HCT116 (cell line): ENCODE measurements around the gene TRMT11.

Source experiments
- CEBPB ChIP-seq: IDR thresholded peaks from 2 replicates; pipeline ENCODE4 v1.6.1; 2012; ENCODE audit warnings: low read depth
- CTCF ChIP-seq, 3 experiments: fragments of 200-600 bp in 1 of 3; sonication (generic) in 1 of 3; IDR thresholded peaks in 2 of 3; conservative IDR thresholded peaks in 1 of 3; 2 replicates each; pipeline ENCODE4 v1.5.1; 2012 to 2017; ENCODE audit warnings: low read depth in 2 of 3, low read length in 2 of 3, antibody characterized with exemption in 1 of 3, borderline replicate concordance in 1 of 3, control low read depth in 1 of 3, mild to moderate bottlenecking in 1 of 3, mixed read lengths in 1 of 3, mixed run types in 1 of 3, moderate library complexity in 1 of 3; ENCODE audit not compliant: insufficient read depth in 1 of 3
- ELF1 ChIP-seq: IDR thresholded peaks from 2 replicates; pipeline ENCODE4 v1.6.1; 2012; ENCODE audit warnings: low read depth, borderline replicate concordance
- EZH2 ChIP-seq: fragments of 200-600 bp; sonication (generic); IDR thresholded peaks from 2 replicates; pipeline ENCODE4 v1.6.1; 2017; ENCODE audit warnings: antibody characterized with exemption, mixed run types
- EZH2phosphoT487 ChIP-seq: fragments of 200-600 bp; IDR thresholded peaks from 2 replicates; pipeline ENCODE4 v1.6.1; 2018; ENCODE audit warnings: antibody characterized with exemption, borderline replicate concordance
- POLR2A ChIP-seq: IDR thresholded peaks from 2 replicates; pipeline ENCODE4 v1.7.0; 2011; ENCODE audit warnings: borderline replicate concordance; ENCODE audit not compliant: insufficient read depth, insufficient read length; ENCODE audit errors: extremely low read depth
- RAD21 ChIP-seq: IDR thresholded peaks from 2 replicates; pipeline ENCODE4 v1.6.1; 2012; ENCODE audit warnings: low read depth, mild to moderate bottlenecking
- SRF ChIP-seq: IDR thresholded peaks from 2 replicates; pipeline ENCODE4 v1.6.1; 2012; ENCODE audit warnings: low read depth
- TCF7L2 ChIP-seq: IDR thresholded peaks from 2 replicates; pipeline ENCODE4 v1.7.0; 2011; ENCODE audit warnings: borderline replicate concordance, inconsistent platforms; ENCODE audit not compliant: insufficient read depth, insufficient read length; ENCODE audit errors: extremely low read depth
- ZFX ChIP-seq: fragments of 450-650 bp; IDR thresholded peaks from 2 replicates; pipeline ENCODE4 v1.6.1; 2017
- TF ChIP-seq, protein P1 (sequence below): IDR thresholded peaks from 2 replicates; pipeline ENCODE4 v1.6.1; 2011; ENCODE audit warnings: mild to moderate bottlenecking, low read length, moderate library complexity; ENCODE audit not compliant: insufficient replicate concordance; ENCODE audit errors: extremely low read depth
- TF ChIP-seq, protein P2 (sequence below): IDR thresholded peaks from 2 replicates; pipeline ENCODE4 v1.6.1; 2012; ENCODE audit warnings: low read depth

DNA sequence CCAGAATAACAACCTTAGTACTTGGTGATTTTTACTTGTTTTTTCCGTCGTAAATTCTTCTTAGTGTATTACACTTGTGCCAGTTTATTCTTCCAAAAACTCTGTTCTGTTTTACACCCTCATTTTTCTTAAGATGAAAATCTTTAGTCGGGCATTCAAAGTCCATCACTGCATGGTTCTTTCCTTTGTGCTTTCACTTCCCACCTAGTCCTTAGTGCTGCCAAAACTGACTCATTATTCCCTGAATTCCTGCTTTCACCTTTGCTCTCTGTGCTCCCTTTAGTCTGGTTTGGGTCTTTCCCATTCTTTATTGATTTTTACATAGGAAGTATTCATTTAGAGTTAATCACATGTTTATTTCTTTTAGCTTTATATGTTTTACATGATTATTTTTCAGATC, 3.3 kb downstream of the TRMT11 start:
- TF ChIP-seq POLR2A, result no peak
- TF ChIP-seq CTCF (IDR thresholded peaks at IDR 0.05 in 2 of 3, conservative IDR thresholded peaks at IDR 0.05 in 1 of 3; ENCODE audit: borderline replicate concordance in 1 of 3, insufficient read depth in 1 of 3, low read depth in 2 of 3, low read length in 2 of 3), result no peak
- no peak for TF ChIP-seq RAD21
- TF ChIP-seq, protein P1, sequence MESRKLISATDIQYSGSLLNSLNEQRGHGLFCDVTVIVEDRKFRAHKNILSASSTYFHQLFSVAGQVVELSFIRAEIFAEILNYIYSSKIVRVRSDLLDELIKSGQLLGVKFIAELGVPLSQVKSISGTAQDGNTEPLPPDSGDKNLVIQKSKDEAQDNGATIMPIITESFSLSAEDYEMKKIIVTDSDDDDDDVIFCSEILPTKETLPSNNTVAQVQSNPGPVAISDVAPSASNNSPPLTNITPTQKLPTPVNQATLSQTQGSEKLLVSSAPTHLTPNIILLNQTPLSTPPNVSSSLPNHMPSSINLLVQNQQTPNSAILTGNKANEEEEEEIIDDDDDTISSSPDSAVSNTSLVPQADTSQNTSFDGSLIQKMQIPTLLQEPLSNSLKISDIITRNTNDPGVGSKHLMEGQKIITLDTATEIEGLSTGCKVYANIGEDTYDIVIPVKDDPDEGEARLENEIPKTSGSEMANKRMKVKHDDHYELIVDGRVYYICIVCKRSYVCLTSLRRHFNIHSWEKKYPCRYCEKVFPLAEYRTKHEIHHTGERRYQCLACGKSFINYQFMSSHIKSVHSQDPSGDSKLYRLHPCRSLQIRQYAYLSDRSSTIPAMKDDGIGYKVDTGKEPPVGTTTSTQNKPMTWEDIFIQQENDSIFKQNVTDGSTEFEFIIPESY, result no peak
- TF ChIP-seq ZFX, result no peak
- TF ChIP-seq SRF, result no peak
- TF ChIP-seq, protein P2, sequence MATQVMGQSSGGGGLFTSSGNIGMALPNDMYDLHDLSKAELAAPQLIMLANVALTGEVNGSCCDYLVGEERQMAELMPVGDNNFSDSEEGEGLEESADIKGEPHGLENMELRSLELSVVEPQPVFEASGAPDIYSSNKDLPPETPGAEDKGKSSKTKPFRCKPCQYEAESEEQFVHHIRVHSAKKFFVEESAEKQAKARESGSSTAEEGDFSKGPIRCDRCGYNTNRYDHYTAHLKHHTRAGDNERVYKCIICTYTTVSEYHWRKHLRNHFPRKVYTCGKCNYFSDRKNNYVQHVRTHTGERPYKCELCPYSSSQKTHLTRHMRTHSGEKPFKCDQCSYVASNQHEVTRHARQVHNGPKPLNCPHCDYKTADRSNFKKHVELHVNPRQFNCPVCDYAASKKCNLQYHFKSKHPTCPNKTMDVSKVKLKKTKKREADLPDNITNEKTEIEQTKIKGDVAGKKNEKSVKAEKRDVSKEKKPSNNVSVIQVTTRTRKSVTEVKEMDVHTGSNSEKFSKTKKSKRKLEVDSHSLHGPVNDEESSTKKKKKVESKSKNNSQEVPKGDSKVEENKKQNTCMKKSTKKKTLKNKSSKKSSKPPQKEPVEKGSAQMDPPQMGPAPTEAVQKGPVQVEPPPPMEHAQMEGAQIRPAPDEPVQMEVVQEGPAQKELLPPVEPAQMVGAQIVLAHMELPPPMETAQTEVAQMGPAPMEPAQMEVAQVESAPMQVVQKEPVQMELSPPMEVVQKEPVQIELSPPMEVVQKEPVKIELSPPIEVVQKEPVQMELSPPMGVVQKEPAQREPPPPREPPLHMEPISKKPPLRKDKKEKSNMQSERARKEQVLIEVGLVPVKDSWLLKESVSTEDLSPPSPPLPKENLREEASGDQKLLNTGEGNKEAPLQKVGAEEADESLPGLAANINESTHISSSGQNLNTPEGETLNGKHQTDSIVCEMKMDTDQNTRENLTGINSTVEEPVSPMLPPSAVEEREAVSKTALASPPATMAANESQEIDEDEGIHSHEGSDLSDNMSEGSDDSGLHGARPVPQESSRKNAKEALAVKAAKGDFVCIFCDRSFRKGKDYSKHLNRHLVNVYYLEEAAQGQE, result no peak
- no peak for TF ChIP-seq EZH2
- TF ChIP-seq EZH2phosphoT487, result no peak
- TF ChIP-seq TCF7L2, result no peak
- no peak for TF ChIP-seq CEBPB
- TF ChIP-seq ELF1, result no peak
